Ascending aorta (tissue), 2 donors: ENCODE results near the gene PREB. TPM values are rescaled to one million over a fixed set of nuclear protein-coding genes. Genes with fewer than 3 reads are reported as not detected.
A peak's percentile ranks its signal among the peaks of the same experiment; 100 is the strongest.

ENCODE experiments used
- DNase-seq, 2 donors: peaks; one replicate each; pipeline ENCODE4 v3.0.0-alpha.2; 2019; ENCODE audit warnings: low spot score in 2 of 2
- H3K27ac ChIP-seq, 2 donors: fragments of 200-600 bp; sonication (generic); one replicate each; pipeline ENCODE4 v1.5.1; 2016 to 2017; ENCODE audit warnings: mild to moderate bottlenecking in 1 of 2
- H3K27me3 ChIP-seq: fragments of 200-600 bp; sonication (generic); one replicate; pipeline ENCODE4 v1.5.1; 2017
- H3K36me3 ChIP-seq, 2 donors: fragments of 200-600 bp; sonication (generic); one replicate each; pipeline ENCODE4 v1.5.1; 2016
- H3K4me1 ChIP-seq, 2 donors: fragments of 200-600 bp; sonication (generic); one replicate each; pipeline ENCODE4 v1.5.1; 2016 to 2017; ENCODE audit warnings: mild to moderate bottlenecking in 1 of 2
- H3K4me3 ChIP-seq, 2 donors: fragments of 200-600 bp; sonication (generic); one replicate each; pipeline ENCODE4 v1.5.1; 2016 to 2017; ENCODE audit warnings: mild to moderate bottlenecking in 1 of 2
- H3K9me3 ChIP-seq, 2 donors: fragments of 200-600 bp; sonication (generic); one replicate each; pipeline ENCODE4 v1.5.1; 2016
- intact Hi-C: fragments of 100-400 bp; cut with DNase I; formaldehyde crosslinking; loops from one replicate; pipeline ENCODE4 v1.15.1; 2023
- total RNA-seq: library from RNA; depleted of rRNA; stranded (reverse); fragments of >200 nt; gene quantifications from one replicate; pipeline ENCODE4 v1.1.0, GENCODE V29; 2016
- TF ChIP-seq, protein P1 (sequence below), 3 experiments: fragments of 200-600 bp in 2 of 3; fragments of 450-650 bp in 1 of 3; sonication (generic) in 2 of 3; IDR thresholded peaks; one replicate each; pipeline ENCODE4 v1.5.1; 2016 to 2019; ENCODE audit warnings: antibody characterized with exemption in 3 of 3, mild to moderate bottlenecking in 1 of 3, moderate library complexity in 1 of 3

PREB gene
- total RNA-seq, 1 donor from 2014 or later: 116 TPM

DNA sequence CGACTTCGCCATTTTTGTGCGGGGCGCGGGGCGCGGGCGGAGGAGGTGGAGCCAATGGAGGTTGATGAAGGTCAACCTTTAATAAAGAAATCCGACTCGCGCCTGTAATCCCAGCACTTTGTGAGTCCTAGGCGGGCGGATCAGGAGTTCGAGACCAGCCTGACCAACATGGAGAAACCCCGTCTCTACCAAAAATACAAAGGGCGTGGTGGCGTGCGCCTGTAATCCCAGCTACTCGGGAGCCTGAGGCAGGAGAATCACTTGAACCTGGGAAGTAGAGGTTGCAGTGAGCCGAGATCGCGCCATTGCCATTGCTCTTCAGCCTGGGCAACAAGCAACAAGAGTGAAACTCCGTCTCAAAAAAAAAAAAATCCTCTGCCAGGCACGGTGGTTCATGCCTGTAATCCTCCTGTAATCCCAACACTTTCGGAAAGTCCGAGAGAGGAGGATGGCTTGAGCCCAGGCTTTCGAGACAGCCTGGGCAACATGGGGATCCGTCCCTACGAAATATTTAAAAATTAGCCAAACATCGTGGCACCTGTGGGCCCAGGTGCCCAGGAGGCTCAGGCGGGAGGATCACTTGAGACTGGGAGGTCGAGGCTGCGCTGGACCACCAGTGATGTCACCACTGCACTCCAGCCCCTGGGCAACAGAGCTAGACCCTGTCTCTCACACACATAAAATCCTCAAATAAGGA lies 493 bp upstream of the PREB start:
- peaks cover 16 to 22% of the 10 kb centered on the region in 2 donors for H3K36me3 ChIP-seq
- H3K27me3 ChIP-seq: no peaks in the 10 kb centered on the region
- H3K4me3 ChIP-seq: peak overlapping the region; percentile 89 to 96
- intact Hi-C loops: loop anchor here (2.0 to 10.0 kb wide), 5 partner anchors 48 to 360 kb away; partner anchors contain the start of genes CAD, FNDC4, GCKR and GTF3C2
- H3K27ac ChIP-seq: peak overlapping the region; percentile 90 to 91
- TF ChIP-seq, protein P1, sequence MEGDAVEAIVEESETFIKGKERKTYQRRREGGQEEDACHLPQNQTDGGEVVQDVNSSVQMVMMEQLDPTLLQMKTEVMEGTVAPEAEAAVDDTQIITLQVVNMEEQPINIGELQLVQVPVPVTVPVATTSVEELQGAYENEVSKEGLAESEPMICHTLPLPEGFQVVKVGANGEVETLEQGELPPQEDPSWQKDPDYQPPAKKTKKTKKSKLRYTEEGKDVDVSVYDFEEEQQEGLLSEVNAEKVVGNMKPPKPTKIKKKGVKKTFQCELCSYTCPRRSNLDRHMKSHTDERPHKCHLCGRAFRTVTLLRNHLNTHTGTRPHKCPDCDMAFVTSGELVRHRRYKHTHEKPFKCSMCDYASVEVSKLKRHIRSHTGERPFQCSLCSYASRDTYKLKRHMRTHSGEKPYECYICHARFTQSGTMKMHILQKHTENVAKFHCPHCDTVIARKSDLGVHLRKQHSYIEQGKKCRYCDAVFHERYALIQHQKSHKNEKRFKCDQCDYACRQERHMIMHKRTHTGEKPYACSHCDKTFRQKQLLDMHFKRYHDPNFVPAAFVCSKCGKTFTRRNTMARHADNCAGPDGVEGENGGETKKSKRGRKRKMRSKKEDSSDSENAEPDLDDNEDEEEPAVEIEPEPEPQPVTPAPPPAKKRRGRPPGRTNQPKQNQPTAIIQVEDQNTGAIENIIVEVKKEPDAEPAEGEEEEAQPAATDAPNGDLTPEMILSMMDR (IDR thresholded peaks at IDR 0.05): no peak
- H3K9me3 ChIP-seq: no peaks in the 10 kb centered on the region
- H3K4me1 ChIP-seq: peaks cover 5 to 11% of the 10 kb centered on the region in 2 donors
- DNase-seq: no peak

- peak overlapping the region; percentile 90 to 91 for H3K27ac ChIP-seq
- no peaks in the 10 kb centered on the region for H3K27me3 ChIP-seq
- intact Hi-C loops: loop anchor here (5.0 to 10.0 kb wide), 4 partner anchors 46 to 361 kb away; partner anchors contain the start of genes FNDC4, GCKR, GTF3C2 and KHK
- H3K4me3 ChIP-seq: peak overlapping the region; percentile 89 to 96
- H3K4me1 ChIP-seq: peaks cover 5 to 11% of the 10 kb centered on the region in 2 donors
- DNase-seq: no peak
- peaks cover 22% of the 10 kb centered on the region in 2 donors for H3K36me3 ChIP-seq
- TF ChIP-seq, protein P1 (IDR thresholded peaks at IDR 0.05): no peak
- H3K9me3 ChIP-seq: no peaks in the 10 kb centered on the region
Observed at GRCh38 chr2:27133195-27133875, 1.1 kb downstream of the PREB start.

GRCh38 chr2:27131429-27131828 lies 3.0 kb downstream of the PREB start:
- H3K27ac ChIP-seq: no peak overlapping the region
- H3K27me3 ChIP-seq: no peaks in the 10 kb centered on the region
- DNase-seq: no peak
- H3K9me3 ChIP-seq: no peaks in the 10 kb centered on the region
- peaks cover 5 to 11% of the 10 kb centered on the region in 2 donors for H3K4me1 ChIP-seq
- no peak overlapping the region for H3K4me3 ChIP-seq
- intact Hi-C loops: loop anchor here (5.0 to 10.0 kb wide), 4 partner anchors 44 to 363 kb away; partner anchors contain the start of genes FNDC4, GCKR, GTF3C2 and KHK
- TF ChIP-seq, protein P1 (IDR thresholded peaks at IDR 0.05): no peak
- peaks cover 22% of the 10 kb centered on the region in 2 donors for H3K36me3 ChIP-seq

DNA sequence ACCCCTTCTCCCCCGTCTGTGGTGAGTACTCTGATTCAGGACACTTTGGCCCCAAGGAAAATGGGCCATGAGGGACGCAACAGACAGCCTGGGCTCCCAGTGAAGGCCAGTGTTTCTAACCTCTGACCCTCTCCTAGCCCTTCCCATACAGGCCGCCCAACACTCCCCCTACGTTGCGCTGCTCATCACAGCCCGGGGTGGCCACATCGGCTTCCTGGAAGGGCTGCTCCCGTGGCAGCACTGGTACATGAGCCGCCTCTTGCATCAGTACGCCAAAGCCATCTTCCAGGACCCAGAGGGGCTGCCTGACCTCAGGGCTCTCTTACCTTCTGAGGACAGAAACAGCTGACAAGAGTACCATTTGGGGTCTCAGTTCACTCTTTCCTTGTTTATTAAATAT lies 4.0 kb downstream of the PREB start:
- DNase-seq: no peak
- H3K4me3 ChIP-seq: no peak overlapping the region
- intact Hi-C loops: loop anchor here (5.0 to 10.0 kb wide), 4 partner anchors 43 to 364 kb away; partner anchors contain the start of genes FNDC4, GCKR, GTF3C2 and KHK
- peaks cover 22% of the 10 kb centered on the region in 2 donors for H3K36me3 ChIP-seq
- no peaks in the 10 kb centered on the region for H3K27me3 ChIP-seq
- peaks cover 5 to 11% of the 10 kb centered on the region in 2 donors for H3K4me1 ChIP-seq
- TF ChIP-seq, protein P1 (IDR thresholded peaks at IDR 0.05): no peak
- no peaks in the 10 kb centered on the region for H3K9me3 ChIP-seq
- H3K27ac ChIP-seq: no peak overlapping the region

DNA sequence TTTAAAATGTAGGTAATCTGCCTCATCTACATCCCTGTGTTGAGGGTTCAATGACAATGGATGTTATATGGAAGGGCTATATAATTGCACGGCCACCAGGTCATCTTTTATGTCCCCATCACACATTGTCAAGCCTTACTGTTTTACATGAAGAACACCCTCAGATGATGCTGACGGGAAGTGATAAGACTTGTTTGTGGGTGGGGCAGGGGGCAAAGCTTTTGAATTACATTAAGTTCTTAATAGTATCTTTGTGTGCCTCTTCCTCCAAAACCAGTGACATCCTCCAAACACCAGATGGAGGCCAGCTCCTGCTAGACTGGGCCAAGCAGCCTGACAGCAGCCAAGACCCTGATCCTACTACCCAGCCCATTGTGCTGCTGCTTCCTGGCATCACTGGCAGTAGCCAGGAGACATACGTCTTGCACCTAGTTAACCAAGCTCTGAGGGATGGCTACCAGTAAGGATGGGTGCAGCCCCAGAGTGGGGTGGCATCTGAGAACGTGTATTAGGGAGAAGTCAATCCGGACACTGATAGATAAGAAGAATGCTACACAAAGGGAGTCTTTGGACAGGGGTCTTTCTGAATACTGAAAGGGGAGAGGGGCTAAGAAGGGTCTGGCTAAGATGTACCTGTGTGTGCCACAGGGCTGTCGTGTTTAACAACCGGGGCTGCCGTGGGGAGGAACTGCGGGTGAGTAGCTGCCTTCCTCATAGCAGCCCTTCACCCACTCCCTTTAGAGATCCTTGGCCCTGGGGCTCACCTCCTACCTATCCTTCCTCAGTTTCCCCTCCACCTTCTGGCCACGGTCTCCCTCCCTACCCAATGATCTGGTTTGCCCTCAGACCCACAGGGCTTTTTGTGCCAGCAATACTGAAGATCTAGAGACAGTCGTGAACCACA lies 5.5 kb downstream of the PREB start:
- Histone ChIP-seq H3K27me3 (no peaks in the 10 kb centered on the region), H3K36me3 (peaks cover 22% of the 10 kb centered on the region in 2 donors), H3K4me3 (no peak overlapping the region), H3K4me1 (peaks cover 5 to 11% of the 10 kb centered on the region in 2 donors), H3K27ac (no peak overlapping the region), H3K9me3 (no peaks in the 10 kb centered on the region)
- TF ChIP-seq, protein P1 (IDR thresholded peaks at IDR 0.05): no peak
- intact Hi-C loops: no loop called here
- DNase-seq: no peak
